HepG2 (cell line): ENCODE results near the gene LCN12. TPM values are rescaled to one million over a fixed set of nuclear protein-coding genes. Genes with fewer than 3 reads are reported as not detected.

Source experiments
- HNRNPH1 ChIP-seq: fragments of 200-400 bp; formaldehyde crosslinking; optimal IDR thresholded peaks from 2 replicates; pipeline ENCODE3; 2017; ENCODE audit warnings: mild to moderate bottlenecking, low read depth, low read length
- MAFK ChIP-seq, 2 experiments: IDR thresholded peaks in 1 of 2; conservative IDR thresholded peaks in 1 of 2; 2 replicates each; pipeline ENCODE4 v1.6.1; 2011; ENCODE audit warnings: improper control_type of control experiment in 2 of 2, low read length in 2 of 2
- MED8 ChIP-seq: sonication (generic); formaldehyde crosslinking; IDR thresholded peaks from 2 replicates; pipeline ENCODE4 v1.8.1; 2023; ENCODE audit warnings: mild to moderate bottlenecking, missing genetic modification reagents; ENCODE audit not compliant: insufficient replicate concordance
- MEF2D ChIP-seq: sonication (generic); formaldehyde crosslinking; IDR thresholded peaks from 2 replicates; pipeline ENCODE4 v1.5.1; 2020; ENCODE audit warnings: mild to moderate bottlenecking, missing genetic modification reagents
- ZNF235 ChIP-seq: sonication (generic); formaldehyde crosslinking; IDR thresholded peaks from 2 replicates; pipeline ENCODE4 v1.8.1; 2023; ENCODE audit warnings: mild to moderate bottlenecking, missing genetic modification reagents, borderline replicate concordance
- ZNF282 ChIP-seq: fragments of 450-650 bp; IDR thresholded peaks from 2 replicates; pipeline ENCODE4 v1.6.1; 2018; ENCODE audit not compliant: partially characterized antibody
- polyA plus RNA-seq, 8 experiments: library from polyadenylated mRNA; depleted of rRNA in 3 of 8; stranded (reverse) in 7 of 8; unstranded in 1 of 8; fragments of >200 nt; fragmentation: Illumina TruSeq in 4 of 8; extraction: Trizol in 4 of 8; gene quantifications; 2 replicates each; pipeline versions ENCODE4 v1.2.1 to v1.2.3, GENCODE V29; 2011 to 2016; ENCODE audit warnings: low read depth in 4 of 8, missing spikeins in 1 of 8, mixed read lengths in 1 of 8; ENCODE audit not compliant: insufficient read depth in 1 of 8
- total RNA-seq, 5 experiments: library from RNA; depleted of rRNA; stranded (reverse); fragments of >200 nt; fragmentation: Illumina TruSeq; extraction: Trizol; gene quantifications; 2 replicates each; pipeline ENCODE4 v1.2.3, GENCODE V29; 2016; ENCODE audit warnings: low read depth in 1 of 5
- TF ChIP-seq, protein P1 (sequence below): sonication (generic); formaldehyde crosslinking; IDR thresholded peaks from 2 replicates; pipeline ENCODE4 v1.4.0; 2020; ENCODE audit warnings: missing genetic modification reagents
- TF ChIP-seq, protein P2 (sequence below): sonication (generic); formaldehyde crosslinking; IDR thresholded peaks from 2 replicates; pipeline ENCODE4 v1.5.0; 2020; ENCODE audit warnings: mild to moderate bottlenecking, missing genetic modification reagents, borderline replicate concordance
- TF ChIP-seq, protein P3 (sequence below): IDR thresholded peaks from 2 replicates; pipeline ENCODE4 v1.6.1; 2016; ENCODE audit warnings: low read depth
- TF ChIP-seq, protein P4 (sequence below): sonication (generic); formaldehyde crosslinking; IDR thresholded peaks from 2 replicates; pipeline ENCODE4 v1.8.0; 2022; ENCODE audit warnings: missing genetic modification reagents, mild to moderate bottlenecking, inconsistent platforms, borderline replicate concordance
- TF ChIP-seq, protein P5 (sequence below): sonication (generic); formaldehyde crosslinking; IDR thresholded peaks from 2 replicates; pipeline ENCODE4 v1.5.1; 2020; ENCODE audit warnings: mild to moderate bottlenecking, missing genetic modification reagents

LCN12 gene
- total and polyA plus RNA-seq, 2 of the 13 experiments (the other 11 are each of a cell fraction or from before 2014, with no cell fraction given) = 3.4 to 6.9 TPM

DNA sequence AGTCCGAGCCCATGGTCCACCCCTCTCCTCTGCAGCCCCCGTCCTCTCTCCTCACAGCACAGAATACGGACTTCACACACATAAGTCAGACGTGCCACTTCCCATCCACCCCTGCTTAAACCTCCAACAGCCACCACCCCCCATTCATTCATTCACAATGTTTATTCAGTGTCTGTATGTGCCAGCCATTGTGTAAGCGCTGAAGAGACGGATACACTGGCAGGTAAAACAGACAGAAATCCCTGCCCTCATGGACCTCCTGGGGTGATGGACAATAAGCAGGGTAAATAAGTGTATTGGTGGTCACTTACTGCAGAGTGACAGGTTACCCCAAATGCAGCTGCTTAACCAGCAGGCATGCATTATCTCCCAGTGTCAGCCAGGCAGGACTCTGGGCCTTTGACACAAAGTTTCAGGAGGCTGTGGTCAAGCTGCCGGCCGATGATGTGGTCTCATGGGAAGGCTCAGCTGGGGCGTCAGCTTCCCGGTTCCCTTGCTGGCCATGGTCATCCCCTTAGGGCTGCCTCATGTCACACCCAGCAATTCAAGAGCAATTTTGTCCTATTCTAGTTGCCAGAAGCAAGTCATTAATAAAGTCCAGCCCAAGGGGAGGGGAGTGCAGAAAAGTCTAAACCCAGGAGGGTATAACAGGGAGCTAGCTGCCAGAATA, 38.3 kb downstream of the LCN12 start (continued):
- TF ChIP-seq, protein P1, sequence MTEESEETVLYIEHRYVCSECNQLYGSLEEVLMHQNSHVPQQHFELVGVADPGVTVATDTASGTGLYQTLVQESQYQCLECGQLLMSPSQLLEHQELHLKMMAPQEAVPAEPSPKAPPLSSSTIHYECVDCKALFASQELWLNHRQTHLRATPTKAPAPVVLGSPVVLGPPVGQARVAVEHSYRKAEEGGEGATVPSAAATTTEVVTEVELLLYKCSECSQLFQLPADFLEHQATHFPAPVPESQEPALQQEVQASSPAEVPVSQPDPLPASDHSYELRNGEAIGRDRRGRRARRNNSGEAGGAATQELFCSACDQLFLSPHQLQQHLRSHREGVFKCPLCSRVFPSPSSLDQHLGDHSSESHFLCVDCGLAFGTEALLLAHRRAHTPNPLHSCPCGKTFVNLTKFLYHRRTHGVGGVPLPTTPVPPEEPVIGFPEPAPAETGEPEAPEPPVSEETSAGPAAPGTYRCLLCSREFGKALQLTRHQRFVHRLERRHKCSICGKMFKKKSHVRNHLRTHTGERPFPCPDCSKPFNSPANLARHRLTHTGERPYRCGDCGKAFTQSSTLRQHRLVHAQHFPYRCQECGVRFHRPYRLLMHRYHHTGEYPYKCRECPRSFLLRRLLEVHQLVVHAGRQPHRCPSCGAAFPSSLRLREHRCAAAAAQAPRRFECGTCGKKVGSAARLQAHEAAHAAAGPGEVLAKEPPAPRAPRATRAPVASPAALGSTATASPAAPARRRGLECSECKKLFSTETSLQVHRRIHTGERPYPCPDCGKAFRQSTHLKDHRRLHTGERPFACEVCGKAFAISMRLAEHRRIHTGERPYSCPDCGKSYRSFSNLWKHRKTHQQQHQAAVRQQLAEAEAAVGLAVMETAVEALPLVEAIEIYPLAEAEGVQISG (CRISPR knock-in tag) = no peak
- no peak for TF ChIP-seq ZNF282
- TF ChIP-seq, protein P2, sequence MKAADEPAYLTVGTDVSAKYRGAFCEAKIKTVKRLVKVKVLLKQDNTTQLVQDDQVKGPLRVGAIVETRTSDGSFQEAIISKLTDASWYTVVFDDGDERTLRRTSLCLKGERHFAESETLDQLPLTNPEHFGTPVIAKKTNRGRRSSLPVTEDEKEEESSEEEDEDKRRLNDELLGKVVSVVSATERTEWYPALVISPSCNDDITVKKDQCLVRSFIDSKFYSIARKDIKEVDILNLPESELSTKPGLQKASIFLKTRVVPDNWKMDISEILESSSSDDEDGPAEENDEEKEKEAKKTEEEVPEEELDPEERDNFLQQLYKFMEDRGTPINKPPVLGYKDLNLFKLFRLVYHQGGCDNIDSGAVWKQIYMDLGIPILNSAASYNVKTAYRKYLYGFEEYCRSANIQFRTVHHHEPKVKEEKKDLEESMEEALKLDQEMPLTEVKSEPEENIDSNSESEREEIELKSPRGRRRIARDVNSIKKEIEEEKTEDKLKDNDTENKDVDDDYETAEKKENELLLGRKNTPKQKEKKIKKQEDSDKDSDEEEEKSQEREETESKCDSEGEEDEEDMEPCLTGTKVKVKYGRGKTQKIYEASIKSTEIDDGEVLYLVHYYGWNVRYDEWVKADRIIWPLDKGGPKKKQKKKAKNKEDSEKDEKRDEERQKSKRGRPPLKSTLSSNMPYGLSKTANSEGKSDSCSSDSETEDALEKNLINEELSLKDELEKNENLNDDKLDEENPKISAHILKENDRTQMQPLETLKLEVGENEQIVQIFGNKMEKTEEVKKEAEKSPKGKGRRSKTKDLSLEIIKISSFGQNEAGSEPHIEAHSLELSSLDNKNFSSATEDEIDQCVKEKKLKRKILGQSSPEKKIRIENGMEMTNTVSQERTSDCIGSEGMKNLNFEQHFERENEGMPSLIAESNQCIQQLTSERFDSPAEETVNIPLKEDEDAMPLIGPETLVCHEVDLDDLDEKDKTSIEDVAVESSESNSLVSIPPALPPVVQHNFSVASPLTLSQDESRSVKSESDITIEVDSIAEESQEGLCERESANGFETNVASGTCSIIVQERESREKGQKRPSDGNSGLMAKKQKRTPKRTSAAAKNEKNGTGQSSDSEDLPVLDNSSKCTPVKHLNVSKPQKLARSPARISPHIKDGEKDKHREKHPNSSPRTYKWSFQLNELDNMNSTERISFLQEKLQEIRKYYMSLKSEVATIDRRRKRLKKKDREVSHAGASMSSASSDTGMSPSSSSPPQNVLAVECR (CRISPR knock-in tag) = peak; percentile 38
- TF ChIP-seq, protein P3, sequence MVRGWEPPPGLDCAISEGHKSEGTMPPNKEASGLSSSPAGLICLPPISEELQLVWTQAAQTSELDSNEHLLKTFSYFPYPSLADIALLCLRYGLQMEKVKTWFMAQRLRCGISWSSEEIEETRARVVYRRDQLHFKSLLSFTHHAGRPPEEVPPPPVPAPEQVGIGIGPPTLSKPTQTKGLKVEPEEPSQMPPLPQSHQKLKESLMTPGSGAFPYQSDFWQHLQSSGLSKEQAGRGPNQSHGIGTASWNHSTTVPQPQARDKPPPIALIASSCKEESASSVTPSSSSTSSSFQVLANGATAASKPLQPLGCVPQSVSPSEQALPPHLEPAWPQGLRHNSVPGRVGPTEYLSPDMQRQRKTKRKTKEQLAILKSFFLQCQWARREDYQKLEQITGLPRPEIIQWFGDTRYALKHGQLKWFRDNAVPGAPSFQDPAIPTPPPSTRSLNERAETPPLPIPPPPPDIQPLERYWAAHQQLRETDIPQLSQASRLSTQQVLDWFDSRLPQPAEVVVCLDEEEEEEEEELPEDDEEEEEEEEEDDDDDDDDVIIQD (CRISPR knock-in tag) = no peak
- TF ChIP-seq, protein P4, sequence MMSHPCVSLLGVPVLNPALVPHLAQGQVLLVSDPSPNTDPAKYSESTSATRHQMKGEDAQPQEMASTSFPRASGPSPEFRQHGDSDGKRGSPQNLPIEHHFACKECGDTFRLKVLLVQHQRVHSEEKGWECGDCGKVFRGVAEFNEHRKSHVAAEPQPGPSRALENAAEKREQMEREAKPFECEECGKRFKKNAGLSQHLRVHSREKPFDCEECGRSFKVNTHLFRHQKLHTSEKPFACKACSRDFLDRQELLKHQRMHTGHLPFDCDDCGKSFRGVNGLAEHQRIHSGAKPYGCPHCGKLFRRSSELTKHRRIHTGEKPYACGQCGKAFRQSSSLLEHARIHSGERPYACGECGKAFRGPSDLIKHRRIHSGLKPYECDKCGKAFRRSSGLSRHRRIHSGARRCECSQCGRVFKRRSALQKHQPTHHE = no peak
- TF ChIP-seq, protein P5, sequence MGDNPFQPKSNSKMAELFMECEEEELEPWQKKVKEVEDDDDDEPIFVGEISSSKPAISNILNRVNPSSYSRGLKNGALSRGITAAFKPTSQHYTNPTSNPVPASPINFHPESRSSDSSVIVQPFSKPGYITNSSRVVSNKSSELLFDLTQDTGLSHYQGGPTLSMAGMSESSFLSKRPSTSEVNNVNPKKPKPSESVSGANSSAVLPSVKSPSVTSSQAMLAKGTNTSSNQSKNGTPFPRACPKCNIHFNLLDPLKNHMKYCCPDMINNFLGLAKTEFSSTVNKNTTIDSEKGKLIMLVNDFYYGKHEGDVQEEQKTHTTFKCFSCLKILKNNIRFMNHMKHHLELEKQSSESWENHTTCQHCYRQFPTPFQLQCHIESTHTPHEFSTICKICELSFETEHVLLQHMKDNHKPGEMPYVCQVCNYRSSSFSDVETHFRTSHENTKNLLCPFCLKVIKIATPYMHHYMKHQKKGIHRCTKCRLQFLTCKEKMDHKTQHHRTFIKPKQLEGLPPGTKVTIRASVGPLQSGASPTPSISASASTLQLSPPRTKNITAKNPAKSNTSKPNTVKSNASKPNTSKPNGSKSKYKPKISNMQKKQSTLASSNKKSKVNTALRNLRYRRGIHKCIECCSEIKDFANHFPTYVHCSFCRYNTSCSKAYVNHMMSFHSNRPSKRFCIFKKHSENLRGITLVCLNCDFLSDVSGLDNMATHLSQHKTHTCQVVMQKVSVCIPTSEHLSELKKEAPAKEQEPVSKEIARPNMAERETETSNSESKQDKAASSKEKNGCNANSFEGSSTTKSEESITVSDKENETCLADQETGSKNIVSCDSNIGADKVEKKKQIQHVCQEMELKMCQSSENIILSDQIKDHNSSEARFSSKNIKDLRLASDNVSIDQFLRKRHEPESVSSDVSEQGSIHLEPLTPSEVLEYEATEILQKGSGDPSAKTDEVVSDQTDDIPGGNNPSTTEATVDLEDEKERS (CRISPR knock-in tag) = peak; percentile 42; the same call in 1 of the 2 replicates
- TF ChIP-seq ZNF235 (CRISPR knock-in tag) = no peak
- TF ChIP-seq MEF2D (CRISPR knock-in tag) = no peak
- TF ChIP-seq HNRNPH1 = no peak
- TF ChIP-seq MED8 (CRISPR knock-in tag) = no peak
- TF ChIP-seq MAFK (conservative IDR thresholded peaks at IDR 0.05 in 1 of 2, IDR thresholded peaks at IDR 0.05 in 1 of 2; ENCODE audit: low read length in 2 of 2) = no peak
